Liver (tissue), 9 donors: Measurements from ENCODE around the gene ATXN10. TPM values are rescaled to one million over a fixed set of nuclear protein-coding genes. Genes with fewer than 3 reads are reported as not detected.

Source experiments
- DNase-seq: peaks from one replicate; pipeline ENCODE4 v3.0.0-alpha.2; 2017; ENCODE audit warnings: low spot score
- H3K27ac ChIP-seq, 2 donors: one replicate each; pipeline ENCODE4 v1.7.0; 2013; ENCODE audit warnings: inconsistent platforms in 2 of 2, low read length in 2 of 2, control low read depth in 1 of 2, low read depth in 1 of 2, mild to moderate bottlenecking in 1 of 2
- H3K27me3 ChIP-seq, 4 donors: one replicate each; pipeline versions ENCODE4 v1.6.1 to v1.7.0; 2013; ENCODE audit warnings: low read length in 3 of 4, inconsistent platforms in 1 of 4, mild to moderate bottlenecking in 1 of 4, moderate library complexity in 1 of 4; ENCODE audit not compliant: control insufficient read depth in 4 of 4, insufficient read depth in 4 of 4
- H3K36me3 ChIP-seq, 4 donors: one replicate each; pipeline versions ENCODE4 v1.6.1 to v1.7.0; 2013; ENCODE audit warnings: low read length in 3 of 4, mild to moderate bottlenecking in 3 of 4, low read depth in 1 of 4, moderate library complexity in 1 of 4; ENCODE audit not compliant: control insufficient read depth in 4 of 4, insufficient read depth in 3 of 4
- H3K4me1 ChIP-seq, 4 donors: one replicate each; pipeline versions ENCODE4 v1.6.1 to v1.7.0; 2013; ENCODE audit warnings: low read length in 3 of 4, mild to moderate bottlenecking in 3 of 4, moderate library complexity in 1 of 4; ENCODE audit not compliant: control insufficient read depth in 4 of 4, insufficient read depth in 4 of 4
- H3K4me3 ChIP-seq, 3 donors: one replicate each; pipeline versions ENCODE4 v1.6.1 to v1.7.0; 2013; ENCODE audit warnings: low read length in 3 of 3, control low read depth in 1 of 3, low read depth in 1 of 3, mild to moderate bottlenecking in 1 of 3
- H3K9ac ChIP-seq, 2 donors: one replicate each; pipeline ENCODE4 v1.7.0; 2013; ENCODE audit warnings: low read length in 2 of 2, mild to moderate bottlenecking in 2 of 2, moderate library complexity in 2 of 2, control low read depth in 1 of 2, low read depth in 1 of 2
- H3K9me3 ChIP-seq, 4 donors: one replicate each; pipeline versions ENCODE4 v1.6.1 to v1.7.0; 2013; ENCODE audit warnings: low read length in 3 of 4; ENCODE audit not compliant: control insufficient read depth in 4 of 4
- ATF3 ChIP-seq: IDR thresholded peaks from 2 replicates; pipeline ENCODE4 v1.6.1; 2016; ENCODE audit warnings: antibody characterized with exemption
- CTCF ChIP-seq: fragments of 150-350 bp; IDR thresholded peaks from 2 replicates; pipeline ENCODE4 v1.5.1; 2017; ENCODE audit warnings: improper control_type of control experiment, low read depth, low read length; ENCODE audit not compliant: missing input control
- EGR1 ChIP-seq, 2 donors: IDR thresholded peaks; 2 replicates each; pipeline ENCODE4 v1.6.1; 2016 to 2018; ENCODE audit warnings: antibody characterized with exemption in 2 of 2, low read depth in 2 of 2
- FOXA1 ChIP-seq: IDR thresholded peaks from 2 replicates; pipeline ENCODE4 v1.6.1; 2016; ENCODE audit warnings: antibody characterized with exemption
- FOXA2 ChIP-seq: IDR thresholded peaks from 2 replicates; pipeline ENCODE4 v1.6.1; 2016; ENCODE audit warnings: antibody characterized with exemption
- GABPA ChIP-seq, 2 donors: IDR thresholded peaks in 1 of 2; conservative IDR thresholded peaks in 1 of 2; 2 replicates each; pipeline ENCODE4 v1.6.1; 2016; ENCODE audit warnings: antibody characterized with exemption in 2 of 2, mild to moderate bottlenecking in 1 of 2, moderate library complexity in 1 of 2
- HNF4A ChIP-seq, 2 donors: conservative IDR thresholded peaks; 2 replicates each; pipeline ENCODE4 v1.6.1; 2016; ENCODE audit warnings: antibody characterized with exemption in 2 of 2, mild to moderate bottlenecking in 2 of 2
- HNF4G ChIP-seq: IDR thresholded peaks from 2 replicates; pipeline ENCODE4 v1.6.1; 2016; ENCODE audit warnings: antibody characterized with exemption
- JUND ChIP-seq, 2 donors: IDR thresholded peaks; 2 replicates each; pipeline ENCODE4 v1.6.1; 2016; ENCODE audit warnings: antibody characterized with exemption in 2 of 2
- MAX ChIP-seq: IDR thresholded peaks from 2 replicates; pipeline ENCODE4 v1.6.1; 2016; ENCODE audit warnings: antibody characterized with exemption
- NR2F2 ChIP-seq: IDR thresholded peaks from 2 replicates; pipeline ENCODE4 v1.6.1; 2016; ENCODE audit warnings: antibody characterized with exemption
- RAD21 ChIP-seq, 2 donors: IDR thresholded peaks; 2 replicates each; pipeline ENCODE4 v1.6.1; 2016; ENCODE audit warnings: antibody characterized with exemption in 2 of 2, mild to moderate bottlenecking in 2 of 2
- REST ChIP-seq: IDR thresholded peaks from 2 replicates; pipeline ENCODE4 v1.6.1; 2016; ENCODE audit warnings: antibody characterized with exemption, mild to moderate bottlenecking
- RXRA ChIP-seq, 2 donors: IDR thresholded peaks; 2 replicates each; pipeline ENCODE4 v1.6.1; 2017 to 2018; ENCODE audit warnings: antibody characterized with exemption in 2 of 2, mild to moderate bottlenecking in 1 of 2
- SP1 ChIP-seq: IDR thresholded peaks from 2 replicates; pipeline ENCODE4 v1.6.1; 2018; ENCODE audit warnings: antibody characterized with exemption, mild to moderate bottlenecking
- TAF1 ChIP-seq: conservative IDR thresholded peaks from 2 replicates; pipeline ENCODE4 v1.6.1; 2016; ENCODE audit warnings: antibody characterized with exemption, mild to moderate bottlenecking
- YY1 ChIP-seq: IDR thresholded peaks from 2 replicates; pipeline ENCODE4 v1.6.1; 2016; ENCODE audit warnings: antibody characterized with exemption, mild to moderate bottlenecking
- ZBTB33 ChIP-seq: IDR thresholded peaks from 2 replicates; pipeline ENCODE4 v1.6.1; 2016; ENCODE audit warnings: antibody characterized with exemption
- WGBS: extraction: QIAGEN DNeasy Blood & Tissue Kit; methylation state at CpG from one replicate; pipeline ENCODE4 v1.1.7; 2013; 5-methylcytosine and 5-hydroxymethylcytosine counted together
- polyA plus RNA-seq, 2 donors: library from polyadenylated mRNA; stranded (reverse) in 1 of 2; unstranded in 1 of 2; fragments of 200-250 nt in 1 of 2; fragments of >200 nt in 1 of 2; fragmentation: Nextera tagmentation in 1 of 2; extraction: Ambion mirVana in 1 of 2; gene quantifications; one replicate each; pipeline versions ENCODE4 v1.2.1 to v1.2.3, GENCODE V29; 2013 to 2015
- total RNA-seq, 2 donors: library from RNA; depleted of rRNA; stranded (reverse); fragments of >200 nt; gene quantifications; one replicate each; pipeline ENCODE4 v1.2.3, GENCODE V29; 2014
- donor health status: healthy.
- donor health status: healthy.
- donor health status: healthy.
- donor health status: healthy.
- donor health status: healthy.

ATXN10 gene
- total and polyA plus RNA-seq, 4 donors: 34.9 to 100 (median 69.7) TPM

GRCh38 chr22:45645150-45645525 lies 26.5 kb upstream of the ATXN10 start:
- Histone ChIP-seq H3K4me3 (no peak overlapping the region), H3K9me3 (no peaks in the 10 kb centered on the region), H3K27ac (no peak overlapping the region), H3K4me1 (peaks cover 0 to 6% (median 0%) of the 10 kb centered on the region in 4 donors), H3K27me3 (no peaks in the 10 kb centered on the region), H3K9ac (no peak overlapping the region), H3K36me3 (no peaks in the 10 kb centered on the region)
- WGBS: 36% methylated on average over 16 of the region's 16 CpGs
- DNase-seq: no peak
- no peak for TF ChIP-seq GABPA (IDR thresholded peaks at IDR 0.05 in 1 of 2, conservative IDR thresholded peaks at IDR 0.05 in 1 of 2)
- TF ChIP-seq YY1: no peak
- no peak for TF ChIP-seq JUND (IDR thresholded peaks at IDR 0.05)
- no peak for TF ChIP-seq NR2F2
- no peak for TF ChIP-seq RXRA (IDR thresholded peaks at IDR 0.05)
- no peak for TF ChIP-seq MAX
- TF ChIP-seq ATF3: no peak
- no peak for TF ChIP-seq CTCF
- no peak for TF ChIP-seq EGR1 (IDR thresholded peaks at IDR 0.05; ENCODE audit: low read depth in 2 of 2)
- no peak for TF ChIP-seq SP1
- no peak for TF ChIP-seq TAF1
- TF ChIP-seq HNF4A (conservative IDR thresholded peaks at IDR 0.05): no peak
- no peak for TF ChIP-seq HNF4G
- TF ChIP-seq FOXA2: no peak
- no peak for TF ChIP-seq FOXA1
- no peak for TF ChIP-seq RAD21 (IDR thresholded peaks at IDR 0.05)
- TF ChIP-seq REST: no peak
- no peak for TF ChIP-seq ZBTB33
